TTC549 (cell line): ENCODE measurements around the gene FHIT.

Source experiments
- FAIRE-seq: peaks from 2 replicates; lab custom pipeline; 2012; peaks lifted over from hg19 to GRCh38; lab: Jason Lieb, UNC

Gene FHIT

GRCh38 chr3:60206206-60206605 lies 1045.0 kb downstream of the FHIT start:
- no peak for FAIRE-seq

DNA sequence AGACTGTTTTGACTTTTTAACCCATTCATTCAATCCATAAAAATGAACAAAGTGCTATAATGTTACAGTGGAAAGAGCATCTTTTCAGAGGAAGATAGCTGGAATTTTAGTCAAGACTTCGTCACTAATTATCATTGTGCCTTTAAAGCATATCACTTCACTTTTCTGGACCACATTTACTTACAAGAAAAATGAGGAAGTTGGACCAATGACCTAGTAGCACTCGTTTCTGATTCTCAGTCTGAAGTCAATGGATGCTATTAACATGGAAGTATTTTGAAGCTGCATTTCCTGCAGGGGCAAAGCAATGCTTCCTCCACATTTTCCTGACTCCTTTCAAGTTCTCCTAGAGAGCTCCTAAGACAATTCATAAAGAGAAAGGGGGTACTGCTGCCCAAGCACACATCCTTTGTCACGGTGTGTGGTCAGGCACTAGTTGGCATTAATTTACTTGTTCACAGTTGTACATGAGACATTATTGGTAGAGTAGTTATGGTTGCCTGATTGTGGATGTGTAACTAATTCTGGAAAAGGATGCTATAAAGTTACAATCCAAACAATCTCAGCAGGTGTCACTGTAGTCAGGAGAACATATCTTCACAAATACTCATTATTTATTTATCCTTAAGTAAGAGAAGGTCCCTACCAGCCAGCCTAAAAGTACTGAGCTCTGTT lies 1049.1 kb downstream of the FHIT start:
- no peak for FAIRE-seq

- FAIRE-seq = no peak
These were observed 1051.9 kb downstream of the FHIT start for GRCh38 chr3:60199306-60199705.

- no peak for FAIRE-seq
These were observed 1053.0 kb downstream of the FHIT start for GRCh38 chr3:60198179-60198720.

GRCh38 chr3:60192297-60193114 lies 1058.7 kb downstream of the FHIT start:
- FAIRE-seq = no peak

DNA sequence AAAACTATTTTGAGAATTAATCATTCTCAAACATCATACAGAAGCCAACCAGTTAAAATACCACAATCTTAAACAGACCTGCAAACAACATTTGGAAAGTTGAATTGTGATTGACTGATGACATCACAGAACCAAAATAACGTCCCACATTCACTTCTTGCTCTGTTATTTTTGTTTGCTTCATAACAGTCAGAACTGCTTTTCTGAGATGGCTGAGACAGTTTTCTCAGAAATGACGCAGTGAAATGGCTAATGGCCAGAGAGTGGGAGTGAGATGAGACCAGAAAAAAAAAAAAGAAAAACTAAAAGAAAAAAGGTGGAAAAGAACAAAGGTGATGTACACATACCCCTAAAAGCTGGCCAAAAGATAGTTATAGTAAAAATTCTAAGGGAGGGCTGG lies 1061.2 kb downstream of the FHIT start:
- no peak for FAIRE-seq

DNA sequence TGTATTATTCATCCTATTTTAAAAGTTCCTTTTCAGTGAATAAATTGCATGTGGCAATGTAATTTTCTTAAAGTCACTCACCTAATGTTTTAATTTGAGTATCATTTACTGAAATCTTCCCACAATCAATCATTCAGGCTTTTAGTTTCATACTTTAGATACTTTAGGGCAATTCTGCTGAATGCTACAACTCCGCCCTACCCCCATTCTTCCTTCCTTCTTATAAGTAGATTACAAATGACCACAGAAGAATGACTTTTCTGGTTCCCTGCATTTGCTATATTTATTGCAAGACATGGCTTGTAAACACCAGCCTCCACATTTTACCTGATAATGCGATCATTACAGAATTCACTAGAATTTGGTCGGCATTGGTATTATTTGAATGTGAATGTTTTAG lies 1061.9 kb downstream of the FHIT start:
- no peak for FAIRE-seq

DNA sequence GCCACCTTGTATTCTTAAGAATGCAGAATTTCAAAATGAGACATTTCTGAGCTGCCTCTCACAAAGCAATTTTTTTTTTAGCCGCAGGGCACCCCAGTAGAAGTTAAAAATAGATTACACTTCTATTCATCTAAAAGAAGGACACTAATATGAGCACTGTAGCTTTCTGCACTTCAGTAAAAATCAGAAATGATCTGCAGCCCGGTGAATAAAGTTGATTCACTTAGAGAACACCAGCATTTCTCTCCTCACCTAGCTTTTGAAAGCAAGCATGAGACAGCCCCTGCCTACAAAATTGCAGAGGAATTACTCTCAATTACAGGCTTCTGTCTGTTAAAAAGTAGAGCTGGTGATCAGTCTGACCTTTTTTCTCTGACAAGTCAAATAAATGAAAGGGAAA lies 1062.4 kb downstream of the FHIT start:
- no peak for FAIRE-seq

DNA sequence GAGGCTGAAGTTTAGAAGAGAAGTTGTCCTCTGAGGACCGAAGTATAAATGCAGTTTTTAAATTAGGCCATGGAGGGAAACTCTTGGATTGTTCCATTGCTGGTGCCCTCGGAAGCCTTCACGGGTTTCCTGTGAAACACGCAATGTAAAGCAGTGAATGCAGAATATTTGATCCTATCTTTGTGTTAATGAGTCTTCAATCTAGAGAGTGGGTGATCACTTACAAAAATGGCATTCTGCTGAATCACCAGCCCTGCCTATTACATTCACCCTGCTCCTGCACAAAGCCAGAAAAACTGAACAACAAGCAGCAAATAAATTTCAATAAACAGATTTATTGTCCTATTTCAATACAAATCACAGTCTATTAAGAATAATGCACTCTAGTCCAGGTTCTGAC lies 1063.9 kb downstream of the FHIT start:
- FAIRE-seq = no peak

- FAIRE-seq = no peak
These were observed 1064.9 kb downstream of the FHIT start for GRCh38 chr3:60186359-60186758.

GRCh38 chr3:60185161-60185560 lies 1066.1 kb downstream of the FHIT start:
- FAIRE-seq = no peak

GRCh38 chr3:60182697-60183096 lies 1068.6 kb downstream of the FHIT start:
- no peak for FAIRE-seq

- FAIRE-seq = no peak
These were observed 1072.2 kb downstream of the FHIT start for GRCh38 chr3:60178931-60179653.

DNA sequence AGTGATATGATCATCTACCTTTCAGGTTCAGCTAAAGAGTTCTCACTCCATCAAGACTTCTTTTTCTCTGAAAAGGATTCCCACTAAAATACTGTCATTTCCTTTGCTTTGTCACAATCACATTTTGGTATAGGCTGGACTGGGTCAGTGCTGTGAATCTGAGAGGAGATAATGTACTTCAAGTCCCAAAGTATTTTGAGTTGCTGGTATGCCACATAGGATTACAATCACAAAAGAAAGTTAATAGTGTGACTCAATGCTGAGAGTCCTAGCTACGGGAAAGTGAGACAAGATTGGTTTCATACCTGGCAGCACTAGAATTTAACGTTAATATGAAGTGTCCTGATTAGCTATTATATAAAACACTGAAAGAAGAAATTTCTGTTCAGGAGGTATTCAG lies 1073.5 kb downstream of the FHIT start:
- no peak for FAIRE-seq

DNA sequence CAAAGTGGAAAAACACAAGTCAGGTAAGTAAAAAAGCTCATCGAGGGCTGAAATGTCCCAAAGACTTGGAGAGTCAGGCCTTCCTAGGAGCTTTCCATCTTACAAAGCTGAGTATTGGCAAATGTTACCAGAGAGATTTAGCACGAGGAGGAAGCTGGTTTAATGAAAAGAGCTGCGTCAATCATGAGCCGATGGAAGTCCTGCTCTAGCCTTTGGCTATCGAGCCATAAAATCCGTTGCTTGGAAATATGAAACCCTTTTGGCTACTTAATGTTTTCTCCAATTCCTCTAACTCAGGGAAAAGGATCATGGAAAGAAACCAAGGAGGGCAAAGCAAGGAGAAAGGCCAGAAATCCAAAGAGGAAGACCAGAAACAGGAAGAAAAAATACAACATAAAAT lies 1074.6 kb downstream of the FHIT start:
- no peak for FAIRE-seq

- no peak for FAIRE-seq
These were observed 1075.6 kb downstream of the FHIT start for GRCh38 chr3:60175680-60176079.

- FAIRE-seq = no peak
These were observed 1081.5 kb downstream of the FHIT start for GRCh38 chr3:60169755-60170154.

DNA sequence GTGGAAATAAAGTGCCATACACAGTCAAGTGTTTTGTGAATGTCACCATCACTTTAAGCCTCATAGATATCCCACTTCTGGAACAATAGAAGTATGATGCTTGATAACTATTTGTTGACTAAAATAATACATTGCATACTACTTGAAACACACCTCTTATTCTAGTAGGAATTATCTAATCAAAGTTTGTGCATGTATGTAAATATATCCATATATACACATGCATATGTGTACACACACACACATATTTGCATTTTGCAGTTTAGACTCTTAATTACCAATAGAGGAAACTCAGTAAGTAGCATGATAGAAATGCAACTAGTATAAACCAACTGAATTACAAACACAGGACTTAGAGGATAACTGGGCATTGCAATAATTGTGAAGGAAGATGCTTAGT lies 1084.1 kb downstream of the FHIT start:
- FAIRE-seq = no peak

- FAIRE-seq = no peak
These were observed 1090.2 kb downstream of the FHIT start for GRCh38 chr3:60160822-60161748.

DNA sequence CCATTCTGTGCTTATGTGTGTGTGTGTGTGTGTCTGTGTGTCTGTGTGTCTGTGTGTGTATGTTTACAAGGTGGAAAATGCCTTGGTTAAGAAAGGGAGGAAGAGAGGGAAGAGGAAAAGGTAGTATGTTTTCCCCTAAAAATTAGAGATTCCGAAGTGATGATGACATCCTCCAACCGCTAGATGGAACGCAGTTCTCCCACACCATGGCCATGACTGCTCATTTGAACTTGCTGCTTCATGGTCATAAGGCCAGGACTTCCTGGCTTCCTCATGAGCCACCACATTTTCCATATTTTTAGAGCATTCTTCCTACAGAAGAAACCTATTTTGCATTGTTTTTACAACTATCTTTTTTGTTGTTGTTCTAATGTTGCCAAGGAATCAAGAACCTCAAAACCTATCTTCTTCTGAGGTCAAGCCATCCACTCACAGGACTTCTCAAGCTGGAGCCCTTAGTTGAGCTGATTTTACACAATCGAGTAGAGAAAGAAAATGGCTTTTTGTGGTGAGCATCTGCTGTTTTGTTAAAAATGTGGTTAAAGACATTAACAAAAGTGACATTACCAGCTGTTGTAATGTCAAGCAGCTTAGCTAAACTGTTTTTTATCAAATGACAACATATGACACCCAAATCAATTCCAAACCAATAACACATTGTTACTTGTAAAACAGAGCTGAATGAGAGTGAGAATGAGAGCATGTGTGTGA lies 1091.0 kb downstream of the FHIT start:
- FAIRE-seq = no peak

DNA sequence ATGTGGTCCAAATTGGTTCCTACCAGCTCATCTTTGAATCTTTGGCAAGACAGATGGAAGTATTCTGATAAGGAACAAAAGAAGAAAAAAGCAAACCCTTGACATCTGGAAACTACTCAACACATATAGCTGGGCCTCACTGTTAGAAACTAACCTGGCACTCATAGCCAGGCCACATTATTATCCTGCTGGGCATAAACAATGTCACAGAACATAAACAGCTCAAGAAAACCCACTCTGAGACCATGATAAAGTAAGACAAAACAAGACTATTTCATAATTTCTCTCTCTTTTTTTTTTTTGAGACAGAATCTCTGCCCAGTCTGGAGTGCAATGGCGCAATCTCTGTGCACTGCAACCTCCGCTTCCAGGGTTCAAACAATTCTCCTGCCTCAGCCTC lies 1093.2 kb downstream of the FHIT start:
- no peak for FAIRE-seq
